ENCODE results near the gene CDH1.

CDH1 gene

GRCh38 chr16:68850481-68850880 lies 113.4 kb downstream of the CDH1 start:
- no peak overlapping the region for H3K4me3 ChIP-seq (ENCODE audit: low read depth, low read length)
- no peak for DNase-seq (ENCODE audit: low read depth, low spot score)
- in situ Hi-C loops (cut with HindIII; ENCODE audit: low sequenced_read_pairs) = no loop called here
- no peak for TF ChIP-seq CTCF (IDR thresholded peaks at IDR 0.05; ENCODE audit: low read depth, low read length)

GRCh38 chr16:68851601-68852000 lies 114.5 kb downstream of the CDH1 start:
- DNase-seq (ENCODE audit: low read depth, low spot score) = no peak
- in situ Hi-C loops (cut with HindIII; ENCODE audit: low sequenced_read_pairs) = no loop called here
- TF ChIP-seq CTCF (IDR thresholded peaks at IDR 0.05; ENCODE audit: low read depth, low read length) = no peak
- no peak overlapping the region for H3K4me3 ChIP-seq (ENCODE audit: low read depth, low read length)

GRCh38 chr16:68857479-68857878 lies 120.4 kb downstream of the CDH1 start:
- no peak for DNase-seq (ENCODE audit: low read depth, low spot score)
- no peak overlapping the region for H3K4me3 ChIP-seq (ENCODE audit: low read depth, low read length)
- TF ChIP-seq CTCF (IDR thresholded peaks at IDR 0.05; ENCODE audit: low read depth, low read length) = no peak
- in situ Hi-C loops (cut with HindIII; ENCODE audit: low sequenced_read_pairs) = no loop called here

- H3K4me3 ChIP-seq (ENCODE audit: low read depth, low read length) = no peak overlapping the region
- no peak for TF ChIP-seq CTCF (IDR thresholded peaks at IDR 0.05; ENCODE audit: low read depth, low read length)
- DNase-seq (ENCODE audit: low read depth, low spot score) = no peak
- in situ Hi-C loops (cut with HindIII; ENCODE audit: low sequenced_read_pairs) = no loop called here
Observed at GRCh38 chr16:68859828-68860227, 122.7 kb downstream of the CDH1 start.

DNA sequence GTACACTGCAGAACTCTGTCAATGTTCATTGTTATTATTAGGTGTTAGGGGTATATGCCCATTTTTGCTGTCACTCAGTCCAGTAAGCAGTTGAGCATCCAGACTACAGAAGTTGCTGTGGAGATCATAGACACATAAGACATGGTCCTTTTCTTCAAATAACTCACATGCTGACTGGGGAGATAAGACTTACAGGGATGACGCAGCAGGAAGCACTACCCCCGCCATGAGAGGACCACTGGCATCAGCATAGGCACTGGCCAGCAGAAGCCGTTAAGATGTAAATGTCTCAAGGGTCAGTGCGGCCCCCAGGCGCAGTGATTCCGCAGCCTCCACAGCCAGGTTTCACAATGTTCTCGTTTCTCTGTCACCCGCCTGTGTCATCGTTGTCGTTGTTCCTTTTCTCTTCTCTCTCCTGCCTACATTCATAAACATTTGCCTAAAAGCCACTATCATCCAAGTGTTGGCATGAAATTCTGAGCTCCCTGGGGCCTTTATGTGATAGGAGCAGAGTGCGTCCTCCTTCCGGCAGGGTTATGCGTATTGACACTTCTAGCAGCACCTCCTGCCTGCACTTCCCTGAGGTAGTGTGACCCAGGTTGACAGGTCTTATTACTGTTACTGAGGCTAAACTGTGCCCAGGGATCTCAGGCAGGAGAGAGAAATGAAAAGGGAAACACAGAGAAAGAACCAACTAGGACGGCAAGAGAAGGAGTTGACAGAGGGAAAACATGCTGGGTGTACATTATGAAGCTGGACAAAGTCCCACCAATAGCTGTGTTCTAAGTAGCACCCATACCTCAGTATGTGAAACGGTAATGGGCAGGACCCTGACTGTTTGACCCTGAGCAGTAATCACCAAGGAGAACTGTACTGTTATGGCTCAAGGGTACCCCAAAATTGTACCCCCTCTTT lies 124.1 kb downstream of the CDH1 start:
- H3K4me3 ChIP-seq (ENCODE audit: low read depth, low read length) = no peak overlapping the region
- DNase-seq (ENCODE audit: low read depth, low spot score) = no peak
- in situ Hi-C loops (cut with HindIII; ENCODE audit: low sequenced_read_pairs) = no loop called here
- TF ChIP-seq CTCF (IDR thresholded peaks at IDR 0.05; ENCODE audit: low read depth, low read length) = no peak

GRCh38 chr16:68866933-68867332 lies 129.8 kb downstream of the CDH1 start:
- H3K4me3 ChIP-seq (ENCODE audit: low read depth, low read length) = no peak overlapping the region
- no peak for DNase-seq (ENCODE audit: low read depth, low spot score)
- TF ChIP-seq CTCF (IDR thresholded peaks at IDR 0.05; ENCODE audit: low read depth, low read length) = no peak
- in situ Hi-C loops (cut with HindIII; ENCODE audit: low sequenced_read_pairs) = no loop called here
